H1 (cell line): ENCODE results near the gene HLA-F. TPM values are rescaled to one million over a fixed set of nuclear protein-coding genes. Genes with fewer than 3 reads are reported as not detected.

ENCODE experiments used
- E2F6 ChIP-seq: IDR thresholded peaks from 2 replicates; pipeline ENCODE4 v1.6.1; 2012; ENCODE audit warnings: inconsistent platforms
- KDM4A ChIP-seq: IDR thresholded peaks from one replicate; pipeline ENCODE4 v1.7.1; 2012; ENCODE audit warnings: low read depth, mild to moderate bottlenecking, moderate library complexity, low read length, inconsistent platforms; ENCODE audit not compliant: severe bottlenecking
- TAF1 ChIP-seq: IDR thresholded peaks from 2 replicates; pipeline ENCODE4 v1.6.1; 2011; ENCODE audit warnings: mild to moderate bottlenecking, low read depth, low read length
- polyA plus RNA-seq, 7 experiments: library from polyadenylated mRNA; depleted of rRNA in 3 of 7; stranded (reverse) in 5 of 7; unstranded in 2 of 7; fragments of >200 nt in 5 of 7; fragments of 200-250 nt in 2 of 7; gene quantifications; 1 replicate in 5 of 7; 2 replicates in 1 of 7; 4 replicates in 1 of 7; pipeline versions ENCODE4 v1.2.1 to v1.2.3, GENCODE V29; 2011 to 2013; ENCODE audit warnings: missing spikeins in 2 of 7, mixed read lengths in 2 of 7
- total RNA-seq: library from RNA; stranded (reverse); fragmentation: NEBNext Ultra II Directional; extraction: Animal tissue kit (Norgen Biotek cat#: 25700); gene quantifications from 2 replicates; pipeline ENCODE4 v1.2.1, GENCODE V29; 2021

HLA-F gene
- total and polyA plus RNA-seq, 2 of the 8 experiments (the other 6 are each of a cell fraction or from before 2014, with no cell fraction given) = 9.6 to 11.7 TPM

GRCh38 chr6:29727637-29728036, 4.4 kb downstream of the HLA-F start (continued):
- TF ChIP-seq TAF1 (no peak), KDM4A (no peak), E2F6 (no peak)
